AG20443 (cell line): ENCODE data around the gene SLC12A2.

Experiments
- DNase-seq: peaks from one replicate; pipeline ENCODE4 v3.0.0; 2012; ENCODE audit warnings: low spot score, mixed read lengths

SLC12A2 gene

GRCh38 chr5:128097781-128098180 lies 14.2 kb downstream of the SLC12A2 start:
- DNase-seq, result no peak

- no peak for DNase-seq
Measured at GRCh38 chr5:128099944-128100343, 16.4 kb downstream of the SLC12A2 start.

- DNase-seq, result no peak
Measured at GRCh38 chr5:128100860-128101557, 17.4 kb downstream of the SLC12A2 start.

GRCh38 chr5:128101676-128102075 lies 18.1 kb downstream of the SLC12A2 start:
- DNase-seq, result peak; percentile 16

- DNase-seq, result no peak
Measured at GRCh38 chr5:128105203-128105602, 21.6 kb downstream of the SLC12A2 start.

GRCh38 chr5:128109138-128109537 lies 25.6 kb downstream of the SLC12A2 start:
- DNase-seq, result no peak

GRCh38 chr5:128109766-128110165 lies 26.2 kb downstream of the SLC12A2 start:
- no peak for DNase-seq

GRCh38 chr5:128111818-128112448 lies 28.4 kb downstream of the SLC12A2 start:
- DNase-seq, result peak; percentile 45

GRCh38 chr5:128116445-128116844 lies 32.9 kb downstream of the SLC12A2 start:
- DNase-seq, result no peak

- DNase-seq, result no peak
Measured at GRCh38 chr5:128118214-128118613, 34.6 kb downstream of the SLC12A2 start.

GRCh38 chr5:128121651-128122050 lies 38.1 kb downstream of the SLC12A2 start:
- DNase-seq, result no peak

- no peak for DNase-seq
Measured at GRCh38 chr5:128123936-128124335, 40.4 kb downstream of the SLC12A2 start.

GRCh38 chr5:128126241-128126640 lies 42.7 kb downstream of the SLC12A2 start:
- DNase-seq, result no peak

GRCh38 chr5:128132499-128132898 lies 48.9 kb downstream of the SLC12A2 start:
- DNase-seq, result no peak

- DNase-seq, result no peak
Measured at GRCh38 chr5:128135286-128135685, 51.7 kb downstream of the SLC12A2 start.

- DNase-seq, result no peak
Measured at GRCh38 chr5:128143911-128144310, 60.3 kb downstream of the SLC12A2 start.

- DNase-seq, result no peak
Measured at GRCh38 chr5:128144491-128144890, 60.9 kb downstream of the SLC12A2 start.

- DNase-seq, result no peak
Measured at GRCh38 chr5:128146671-128147070, 63.1 kb downstream of the SLC12A2 start.

- DNase-seq, result peak; percentile 40
Measured at GRCh38 chr5:128154943-128155342, 71.4 kb downstream of the SLC12A2 start.

- no peak for DNase-seq
Measured at GRCh38 chr5:128155776-128156175, 72.2 kb downstream of the SLC12A2 start.

- DNase-seq, result no peak
Measured at GRCh38 chr5:128156521-128156920, 73.0 kb downstream of the SLC12A2 start.

GRCh38 chr5:128158342-128158741 lies 74.8 kb downstream of the SLC12A2 start:
- DNase-seq, result no peak

- peak; percentile 78 for DNase-seq
Measured at GRCh38 chr5:128163991-128164390, 80.4 kb downstream of the SLC12A2 start.
